ENCODE data around the gene SEH1L.

GRCh38 chr18:13028869-13029268 is 81.1 kb downstream of the SEH1L start:
- TF ChIP-seq, protein P1, sequence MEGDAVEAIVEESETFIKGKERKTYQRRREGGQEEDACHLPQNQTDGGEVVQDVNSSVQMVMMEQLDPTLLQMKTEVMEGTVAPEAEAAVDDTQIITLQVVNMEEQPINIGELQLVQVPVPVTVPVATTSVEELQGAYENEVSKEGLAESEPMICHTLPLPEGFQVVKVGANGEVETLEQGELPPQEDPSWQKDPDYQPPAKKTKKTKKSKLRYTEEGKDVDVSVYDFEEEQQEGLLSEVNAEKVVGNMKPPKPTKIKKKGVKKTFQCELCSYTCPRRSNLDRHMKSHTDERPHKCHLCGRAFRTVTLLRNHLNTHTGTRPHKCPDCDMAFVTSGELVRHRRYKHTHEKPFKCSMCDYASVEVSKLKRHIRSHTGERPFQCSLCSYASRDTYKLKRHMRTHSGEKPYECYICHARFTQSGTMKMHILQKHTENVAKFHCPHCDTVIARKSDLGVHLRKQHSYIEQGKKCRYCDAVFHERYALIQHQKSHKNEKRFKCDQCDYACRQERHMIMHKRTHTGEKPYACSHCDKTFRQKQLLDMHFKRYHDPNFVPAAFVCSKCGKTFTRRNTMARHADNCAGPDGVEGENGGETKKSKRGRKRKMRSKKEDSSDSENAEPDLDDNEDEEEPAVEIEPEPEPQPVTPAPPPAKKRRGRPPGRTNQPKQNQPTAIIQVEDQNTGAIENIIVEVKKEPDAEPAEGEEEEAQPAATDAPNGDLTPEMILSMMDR (IDR thresholded peaks at IDR 0.05; ENCODE audit: low read depth, low read length) = no peak
- no peak for TF ChIP-seq EZH2phosphoT487 (IDR thresholded peaks at IDR 0.05; ENCODE audit: low read depth)

Data from OCI-LY3 (cell line).